Mesenchymal stem cell (in vitro differentiated cells and primary cell): Measurements from ENCODE around the gene MMAB.

ENCODE experiments used
- DNase-seq: peaks from one replicate; pipeline ENCODE4 v3.0.0-alpha.2; 2013
- H2AFZ ChIP-seq: one replicate; pipeline ENCODE4 v1.6.1; 2013; ENCODE audit warnings: low read depth, mild to moderate bottlenecking, control low read depth, inconsistent platforms, low read length, moderate library complexity
- H2AK5ac ChIP-seq: 2 replicates; pipeline ENCODE4 v1.6.1; 2013; ENCODE audit warnings: low read length, moderate library complexity, mild to moderate bottlenecking, inconsistent platforms; ENCODE audit not compliant: severe bottlenecking
- H2BK120ac ChIP-seq: one replicate; pipeline ENCODE4 v1.6.1; 2013; ENCODE audit warnings: low read depth, mild to moderate bottlenecking, inconsistent platforms, low read length, moderate library complexity
- H2BK12ac ChIP-seq, 2 experiments: one replicate each; pipeline ENCODE4 v1.6.1; 2013; ENCODE audit warnings: inconsistent platforms in 2 of 2, low read length in 2 of 2, mild to moderate bottlenecking in 2 of 2, moderate library complexity in 2 of 2, control low read depth in 1 of 2
- H2BK15ac ChIP-seq: one replicate; pipeline ENCODE4 v1.6.1; 2013; ENCODE audit warnings: mild to moderate bottlenecking, low read depth, inconsistent platforms; ENCODE audit not compliant: poor library complexity, severe bottlenecking
- H2BK5ac ChIP-seq: 2 replicates; pipeline ENCODE4 v1.6.1; 2013; ENCODE audit warnings: low read depth, mild to moderate bottlenecking, low read length, control low read depth, inconsistent platforms; ENCODE audit not compliant: poor library complexity, severe bottlenecking
- H3K14ac ChIP-seq, 2 experiments: one replicate each; pipeline ENCODE4 v1.6.1; 2013; ENCODE audit warnings: inconsistent platforms in 2 of 2, low read length in 2 of 2, control low read depth in 1 of 2, mild to moderate bottlenecking in 1 of 2, moderate library complexity in 1 of 2
- H3K18ac ChIP-seq, 2 experiments: one replicate each; pipeline ENCODE4 v1.6.1; 2013; ENCODE audit warnings: inconsistent platforms in 2 of 2, low read length in 2 of 2, control low read depth in 1 of 2, low read depth in 1 of 2, mild to moderate bottlenecking in 1 of 2
- H3K23ac ChIP-seq, 2 experiments: one replicate each; pipeline ENCODE4 v1.6.1; 2013; ENCODE audit warnings: inconsistent platforms in 2 of 2, low read length in 2 of 2, mild to moderate bottlenecking in 2 of 2, moderate library complexity in 2 of 2, control low read depth in 1 of 2
- H3K27ac ChIP-seq: 2 replicates; pipeline ENCODE4 v1.5.1; 2013; ENCODE audit warnings: mild to moderate bottlenecking, moderate library complexity, low read length, control low read depth, inconsistent platforms; ENCODE audit not compliant: poor library complexity, severe bottlenecking
- H3K27me3 ChIP-seq, 2 experiments: 2 replicates each; pipeline versions ENCODE4 v1.6.1 to v1.7.0; 2013; ENCODE audit warnings: low read length in 2 of 2, mild to moderate bottlenecking in 2 of 2, moderate library complexity in 2 of 2, control low read depth in 1 of 2, inconsistent platforms in 1 of 2; ENCODE audit not compliant: control insufficient read depth in 1 of 2, insufficient read depth in 1 of 2
- H3K36me3 ChIP-seq, 2 experiments: 2 replicates each; pipeline versions ENCODE4 v1.6.1 to v1.7.0; 2013; ENCODE audit warnings: low read length in 2 of 2, control low read depth in 1 of 2, inconsistent platforms in 1 of 2, low read depth in 1 of 2, mild to moderate bottlenecking in 1 of 2; ENCODE audit not compliant: insufficient read depth in 2 of 2, control insufficient read depth in 1 of 2
- H3K4ac ChIP-seq, 2 experiments: one replicate each; pipeline ENCODE4 v1.6.1; 2013; ENCODE audit warnings: inconsistent platforms in 2 of 2, low read length in 2 of 2, mild to moderate bottlenecking in 2 of 2, moderate library complexity in 2 of 2, control low read depth in 1 of 2, low read depth in 1 of 2
- H3K4me1 ChIP-seq: 2 replicates; pipeline ENCODE4 v1.6.1; 2013; ENCODE audit warnings: low read depth, low read length, control low read depth; ENCODE audit not compliant: control insufficient read depth, insufficient read depth
- H3K4me2 ChIP-seq: 2 replicates; pipeline ENCODE4 v1.6.1; 2013; ENCODE audit warnings: low read length, mild to moderate bottlenecking, inconsistent platforms; ENCODE audit not compliant: poor library complexity, severe bottlenecking
- H3K4me3 ChIP-seq, 2 experiments: 2 replicates each; pipeline versions ENCODE4 v1.5.1 to v1.7.0; 2013; ENCODE audit warnings: low read length in 2 of 2, mild to moderate bottlenecking in 2 of 2, control low read depth in 1 of 2, low read depth in 1 of 2; ENCODE audit not compliant: insufficient read depth in 1 of 2
- H3K79me1 ChIP-seq: replicated peaks from 2 replicates; pipeline ENCODE4 v1.6.1; 2013; ENCODE audit warnings: mild to moderate bottlenecking, control low read depth, low read length, inconsistent platforms; ENCODE audit not compliant: poor library complexity, severe bottlenecking
- H3K9ac ChIP-seq: 2 replicates; pipeline ENCODE4 v1.7.0; 2013; ENCODE audit warnings: mild to moderate bottlenecking, low read length, moderate library complexity
- H3K9me3 ChIP-seq: 2 replicates; pipeline ENCODE4 v1.7.0; 2013; ENCODE audit warnings: mild to moderate bottlenecking, low read length; ENCODE audit not compliant: control insufficient read depth
- H4K8ac ChIP-seq: one replicate; pipeline ENCODE4 v1.6.1; 2013; ENCODE audit warnings: inconsistent platforms, mild to moderate bottlenecking, low read length, moderate library complexity
- H4K91ac ChIP-seq: one replicate; pipeline ENCODE4 v1.6.1; 2013; ENCODE audit warnings: mild to moderate bottlenecking, low read length, inconsistent platforms
- WGBS: methylation state at CpG from one replicate; pipeline ENCODE4 v1.1.7; 2013; ENCODE audit warnings: mixed read lengths; 5-methylcytosine and 5-hydroxymethylcytosine counted together

Gene MMAB

GRCh38 chr12:109618082-109618481, 44.8 kb upstream of the MMAB start:
- no peak overlapping the region for H3K4ac ChIP-seq
- no peak overlapping the region for H4K91ac ChIP-seq
- no peak for DNase-seq
- H3K9me3 ChIP-seq: no peaks in the 10 kb centered on the region
- H3K14ac ChIP-seq: no peak overlapping the region
- H3K9ac ChIP-seq: no peak overlapping the region
- H2BK15ac ChIP-seq: no peak overlapping the region
- H3K4me2 ChIP-seq: no peak overlapping the region
- no peak overlapping the region for H2AFZ ChIP-seq
- no peak overlapping the region for H2BK120ac ChIP-seq
- no peak overlapping the region for H3K27ac ChIP-seq
- H3K18ac ChIP-seq: no peak overlapping the region
- H3K4me3 ChIP-seq: no peak overlapping the region
- H3K79me1 ChIP-seq: no peaks in the 10 kb centered on the region
- no peak overlapping the region for H2AK5ac ChIP-seq
- no peak overlapping the region for H3K23ac ChIP-seq
- H3K4me1 ChIP-seq: peaks cover 2% of the 10 kb centered on the region
- H3K36me3 ChIP-seq: no peaks in the 10 kb centered on the region
- no peak overlapping the region for H2BK5ac ChIP-seq
- H3K27me3 ChIP-seq: peaks cover 67 to 87% of the 10 kb centered on the region in 2 experiments
- H4K8ac ChIP-seq: no peak overlapping the region
- WGBS: 79% methylated on average over 5 of the region's 5 CpGs
- no peak overlapping the region for H2BK12ac ChIP-seq

GRCh38 chr12:109617491-109617890, 44.2 kb upstream of the MMAB start:
- 82% methylated on average over 9 of the region's 10 CpGs for WGBS

GRCh38 chr12:109615556-109616229, 42.4 kb upstream of the MMAB start:
- Histone ChIP-seq H3K79me1 (no peaks in the 10 kb centered on the region), H2BK12ac (no peak overlapping the region), H2AFZ (no peak overlapping the region), H2AK5ac (no peak overlapping the region), H3K4me1 (no peaks in the 10 kb centered on the region), H3K36me3 (no peaks in the 10 kb centered on the region), H3K9ac (no peak overlapping the region), H4K8ac (no peak overlapping the region), H2BK120ac (no peak overlapping the region), H3K27me3 (peaks cover 72 to 96% of the 10 kb centered on the region in 2 experiments), H3K4ac (no peak overlapping the region), H3K23ac (peak overlapping the region in 1 of 2 experiments; percentile 48), H2BK15ac (no peak overlapping the region), H3K14ac (no peak overlapping the region), H2BK5ac (no peak overlapping the region), H4K91ac (no peak overlapping the region), H3K18ac (no peak overlapping the region), H3K9me3 (no peaks in the 10 kb centered on the region), H3K27ac (no peak overlapping the region), H3K4me3 (no peak overlapping the region), H3K4me2 (no peak overlapping the region)
- WGBS: 88% methylated on average over 9 of the region's 14 CpGs
- DNase-seq: no peak

More at GRCh38 chr12:109617491-109617890, 44.2 kb upstream of the MMAB start:
- Histone ChIP-seq H3K4me2 (no peak overlapping the region), H3K4me3 (no peak overlapping the region), H4K91ac (no peak overlapping the region), H2BK15ac (no peak overlapping the region), H3K23ac (no peak overlapping the region), H3K36me3 (no peaks in the 10 kb centered on the region), H2AFZ (peak overlapping the region; percentile 30), H2BK12ac (no peak overlapping the region), H2BK120ac (no peak overlapping the region), H3K18ac (no peak overlapping the region), H2BK5ac (no peak overlapping the region), H3K4ac (no peak overlapping the region), H3K9ac (no peak overlapping the region), H3K14ac (no peak overlapping the region), H3K9me3 (no peaks in the 10 kb centered on the region), H3K27me3 (peaks cover 70 to 90% of the 10 kb centered on the region in 2 experiments), H3K27ac (no peak overlapping the region), H3K79me1 (no peaks in the 10 kb centered on the region), H4K8ac (no peak overlapping the region), H2AK5ac (no peak overlapping the region), H3K4me1 (peaks cover 2% of the 10 kb centered on the region)
- no peak for DNase-seq

- Histone ChIP-seq H3K9ac (no peak overlapping the region), H3K36me3 (no peaks in the 10 kb centered on the region), H3K79me1 (no peaks in the 10 kb centered on the region), H3K4me2 (no peak overlapping the region), H3K4ac (no peak overlapping the region), H3K14ac (no peak overlapping the region), H2BK15ac (no peak overlapping the region), H4K8ac (no peak overlapping the region), H2BK120ac (no peak overlapping the region), H2AFZ (no peak overlapping the region), H3K18ac (no peak overlapping the region), H3K27ac (no peak overlapping the region), H3K4me1 (no peaks in the 10 kb centered on the region), H3K9me3 (peaks cover 4% of the 10 kb centered on the region), H3K23ac (peak overlapping the region in 1 of 2 experiments; percentile 10), H2BK12ac (no peak overlapping the region), H4K91ac (no peak overlapping the region), H3K4me3 (no peak overlapping the region), H2AK5ac (no peak overlapping the region), H3K27me3 (peaks cover 76 to 91% of the 10 kb centered on the region in 2 experiments), H2BK5ac (no peak overlapping the region)
- DNase-seq: no peak
- WGBS: 73% methylated on average over 17 of the region's 26 CpGs
Observed at GRCh38 chr12:109613649-109614455, 40.5 kb upstream of the MMAB start.
